HepG2 (cell line): ENCODE measurements around the gene ATF6. TPM values are rescaled to one million over a fixed set of nuclear protein-coding genes. Genes with fewer than 3 reads are reported as not detected.
A peak's percentile ranks its signal among the peaks of the same experiment; 100 is the strongest.

Source experiments
- ATRX ChIP-seq: sonication (generic); formaldehyde crosslinking; IDR thresholded peaks from 2 replicates; pipeline ENCODE4 v1.4.0; 2020; ENCODE audit warnings: missing genetic modification reagents, borderline replicate concordance
- CENPT ChIP-seq: sonication (generic); formaldehyde crosslinking; IDR thresholded peaks from 2 replicates; pipeline ENCODE4 v1.8.0; 2022; ENCODE audit warnings: low read depth, mild to moderate bottlenecking, moderate library complexity, missing genetic modification reagents
- GABPB1 ChIP-seq: IDR thresholded peaks from 2 replicates; pipeline ENCODE4 v1.6.1; 2016; ENCODE audit warnings: mild to moderate bottlenecking, missing genetic modification reagents, moderate library complexity, missing compliant biosample characterization
- HNRNPLL ChIP-seq: fragments of 200-400 bp; formaldehyde crosslinking; IDR thresholded peaks from 2 replicates; pipeline ENCODE4 v1.6.1; 2017; ENCODE audit warnings: mild to moderate bottlenecking, low read depth, low read length; ENCODE audit not compliant: poor library complexity, severe bottlenecking
- KAT8 ChIP-seq: IDR thresholded peaks from 2 replicates; pipeline ENCODE4 v1.6.1; 2016; ENCODE audit warnings: missing genetic modification reagents, missing compliant biosample characterization
- KLF16 ChIP-seq, 2 experiments: sonication (generic) in 1 of 2; formaldehyde crosslinking in 1 of 2; IDR thresholded peaks; 2 replicates each; pipeline versions ENCODE4 v1.6.1 to v1.8.0; 2016 to 2023; ENCODE audit warnings: missing genetic modification reagents in 2 of 2, missing compliant biosample characterization in 1 of 2
- NFKBIZ ChIP-seq: IDR thresholded peaks from 2 replicates; pipeline ENCODE4 v1.6.1; 2018; ENCODE audit warnings: missing genetic modification reagents, missing compliant biosample characterization
- NFRKB ChIP-seq: fragments of 450-650 bp; IDR thresholded peaks from 2 replicates; pipeline ENCODE4 v1.6.1; 2017
- TOE1 ChIP-seq: sonication (generic); formaldehyde crosslinking; IDR thresholded peaks from 2 replicates; pipeline ENCODE4 v1.4.0; 2020; ENCODE audit warnings: mild to moderate bottlenecking, missing genetic modification reagents
- ZKSCAN5 ChIP-seq: sonication (generic); formaldehyde crosslinking; IDR thresholded peaks from 2 replicates; pipeline ENCODE4 v1.5.1; 2020; ENCODE audit warnings: mild to moderate bottlenecking, missing genetic modification reagents
- ZKSCAN8 ChIP-seq: IDR thresholded peaks from 2 replicates; pipeline ENCODE4 v1.6.1; 2016; ENCODE audit warnings: borderline replicate concordance, missing genetic modification reagents, missing compliant biosample characterization
- ZNF205 ChIP-seq: IDR thresholded peaks from 2 replicates; pipeline ENCODE4 v1.6.1; 2018; ENCODE audit warnings: missing biosample characterization, missing genetic modification reagents
- ZNF256 ChIP-seq: sonication (generic); formaldehyde crosslinking; conservative IDR thresholded peaks from 2 replicates; pipeline ENCODE4 v1.4.0; 2020; ENCODE audit warnings: missing genetic modification reagents
- ZNF367 ChIP-seq: sonication (generic); formaldehyde crosslinking; IDR thresholded peaks from 2 replicates; pipeline ENCODE4 v1.4.0; 2020; ENCODE audit warnings: missing genetic modification reagents, borderline replicate concordance
- ZNF678 ChIP-seq: sonication (generic); formaldehyde crosslinking; IDR thresholded peaks from 2 replicates; pipeline ENCODE4 v1.4.0; 2020; ENCODE audit warnings: mild to moderate bottlenecking, missing genetic modification reagents
- ZNF83 ChIP-seq: sonication (generic); formaldehyde crosslinking; IDR thresholded peaks from 2 replicates; pipeline ENCODE4 v1.4.0; 2020; ENCODE audit warnings: missing genetic modification reagents, mild to moderate bottlenecking, borderline replicate concordance
- polyA plus RNA-seq, 8 experiments: library from polyadenylated mRNA; depleted of rRNA in 3 of 8; stranded (reverse) in 7 of 8; unstranded in 1 of 8; fragments of >200 nt; fragmentation: Illumina TruSeq in 4 of 8; extraction: Trizol in 4 of 8; gene quantifications; 2 replicates each; pipeline versions ENCODE4 v1.2.1 to v1.2.3, GENCODE V29; 2011 to 2016; ENCODE audit warnings: low read depth in 4 of 8, missing spikeins in 1 of 8, mixed read lengths in 1 of 8; ENCODE audit not compliant: insufficient read depth in 1 of 8
- total RNA-seq, 5 experiments: library from RNA; depleted of rRNA; stranded (reverse); fragments of >200 nt; fragmentation: Illumina TruSeq; extraction: Trizol; gene quantifications; 2 replicates each; pipeline ENCODE4 v1.2.3, GENCODE V29; 2016; ENCODE audit warnings: low read depth in 1 of 5
- TF ChIP-seq, protein P1 (sequence below): sonication (generic); formaldehyde crosslinking; IDR thresholded peaks from 2 replicates; pipeline ENCODE4 v1.4.0; 2020; ENCODE audit warnings: missing genetic modification reagents
- TF ChIP-seq, protein P2 (sequence below): IDR thresholded peaks from 2 replicates; pipeline ENCODE4 v1.4.0; 2020; ENCODE audit warnings: mild to moderate bottlenecking, missing genetic modification reagents
- TF ChIP-seq, protein P3 (sequence below): IDR thresholded peaks from 2 replicates; pipeline ENCODE4 v1.6.1; 2016; ENCODE audit warnings: missing compliant biosample characterization, missing genetic modification reagents, borderline replicate concordance

ATF6 gene
- total and polyA plus RNA-seq, 2 of the 13 experiments (the other 11 are each of a cell fraction or from before 2014, with no cell fraction given): 13.2 to 14.5 TPM

DNA sequence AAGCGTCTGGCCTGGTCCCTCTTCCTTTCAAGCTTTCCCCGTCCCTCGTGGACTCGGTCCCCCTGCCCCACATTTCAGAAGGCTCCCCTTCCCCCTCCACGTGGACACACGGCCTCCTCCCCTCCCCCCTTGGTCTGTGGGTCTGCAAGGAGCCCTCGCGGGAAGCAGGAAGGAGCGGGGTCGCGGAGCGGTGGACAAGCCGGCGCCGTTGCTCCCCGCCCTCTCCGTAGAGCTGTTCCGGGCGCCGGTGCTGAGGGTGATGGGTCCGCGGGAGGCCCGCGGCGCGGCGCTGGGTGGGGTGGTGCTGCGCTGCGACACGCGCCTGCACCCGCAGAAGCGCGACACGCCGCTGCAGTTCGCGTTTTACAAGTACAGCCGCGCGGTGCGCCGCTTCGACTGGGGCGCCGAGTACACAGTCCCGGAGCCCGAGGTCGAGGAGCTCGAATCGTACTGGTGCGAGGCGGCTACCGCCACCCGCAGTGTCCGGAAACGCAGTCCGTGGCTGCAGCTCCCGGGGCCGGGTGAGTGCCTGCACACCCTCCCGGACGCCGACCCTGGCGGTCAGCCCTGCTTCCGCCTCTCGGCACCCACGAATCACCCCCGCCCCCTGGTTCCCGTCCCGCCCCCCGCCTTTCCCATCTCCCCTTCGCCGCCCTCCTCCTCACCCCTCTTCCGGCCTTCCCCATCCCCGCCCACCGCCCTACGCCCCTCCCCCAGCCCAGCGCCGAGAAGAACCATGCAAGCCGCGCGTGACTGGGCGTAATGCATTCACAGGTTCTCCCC is 39.5 kb upstream of the ATF6 start (continued):
- TF ChIP-seq, protein P1, sequence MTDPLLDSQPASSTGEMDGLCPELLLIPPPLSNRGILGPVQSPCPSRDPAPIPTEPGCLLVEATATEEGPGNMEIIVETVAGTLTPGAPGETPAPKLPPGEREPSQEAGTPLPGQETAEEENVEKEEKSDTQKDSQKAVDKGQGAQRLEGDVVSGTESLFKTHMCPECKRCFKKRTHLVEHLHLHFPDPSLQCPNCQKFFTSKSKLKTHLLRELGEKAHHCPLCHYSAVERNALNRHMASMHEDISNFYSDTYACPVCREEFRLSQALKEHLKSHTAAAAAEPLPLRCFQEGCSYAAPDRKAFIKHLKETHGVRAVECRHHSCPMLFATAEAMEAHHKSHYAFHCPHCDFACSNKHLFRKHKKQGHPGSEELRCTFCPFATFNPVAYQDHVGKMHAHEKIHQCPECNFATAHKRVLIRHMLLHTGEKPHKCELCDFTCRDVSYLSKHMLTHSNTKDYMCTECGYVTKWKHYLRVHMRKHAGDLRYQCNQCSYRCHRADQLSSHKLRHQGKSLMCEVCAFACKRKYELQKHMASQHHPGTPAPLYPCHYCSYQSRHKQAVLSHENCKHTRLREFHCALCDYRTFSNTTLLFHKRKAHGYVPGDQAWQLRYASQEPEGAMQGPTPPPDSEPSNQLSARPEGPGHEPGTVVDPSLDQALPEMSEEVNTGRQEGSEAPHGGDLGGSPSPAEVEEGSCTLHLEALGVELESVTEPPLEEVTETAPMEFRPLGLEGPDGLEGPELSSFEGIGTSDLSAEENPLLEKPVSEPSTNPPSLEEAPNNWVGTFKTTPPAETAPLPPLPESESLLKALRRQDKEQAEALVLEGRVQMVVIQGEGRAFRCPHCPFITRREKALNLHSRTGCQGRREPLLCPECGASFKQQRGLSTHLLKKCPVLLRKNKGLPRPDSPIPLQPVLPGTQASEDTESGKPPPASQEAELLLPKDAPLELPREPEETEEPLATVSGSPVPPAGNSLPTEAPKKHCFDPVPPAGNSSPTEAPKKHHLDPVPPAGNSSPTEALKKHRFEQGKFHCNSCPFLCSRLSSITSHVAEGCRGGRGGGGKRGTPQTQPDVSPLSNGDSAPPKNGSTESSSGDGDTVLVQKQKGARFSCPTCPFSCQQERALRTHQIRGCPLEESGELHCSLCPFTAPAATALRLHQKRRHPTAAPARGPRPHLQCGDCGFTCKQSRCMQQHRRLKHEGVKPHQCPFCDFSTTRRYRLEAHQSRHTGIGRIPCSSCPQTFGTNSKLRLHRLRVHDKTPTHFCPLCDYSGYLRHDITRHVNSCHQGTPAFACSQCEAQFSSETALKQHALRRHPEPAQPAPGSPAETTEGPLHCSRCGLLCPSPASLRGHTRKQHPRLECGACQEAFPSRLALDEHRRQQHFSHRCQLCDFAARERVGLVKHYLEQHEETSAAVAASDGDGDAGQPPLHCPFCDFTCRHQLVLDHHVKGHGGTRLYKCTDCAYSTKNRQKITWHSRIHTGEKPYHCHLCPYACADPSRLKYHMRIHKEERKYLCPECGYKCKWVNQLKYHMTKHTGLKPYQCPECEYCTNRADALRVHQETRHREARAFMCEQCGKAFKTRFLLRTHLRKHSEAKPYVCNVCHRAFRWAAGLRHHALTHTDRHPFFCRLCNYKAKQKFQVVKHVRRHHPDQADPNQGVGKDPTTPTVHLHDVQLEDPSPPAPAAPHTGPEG (CRISPR knock-in tag): no peak
- no peak for TF ChIP-seq KAT8 (CRISPR knock-in tag)
- peak; percentile 12 for TF ChIP-seq HNRNPLL
- TF ChIP-seq ZNF367: no peak
- no peak for TF ChIP-seq ZKSCAN5 (CRISPR knock-in tag)
- no peak for TF ChIP-seq ZNF205 (CRISPR knock-in tag)
- TF ChIP-seq ZNF83 (CRISPR knock-in tag): 0 out of 2 replicates have a peak, but pooled peaks have one; percentile 40
- no peak for TF ChIP-seq NFRKB
- TF ChIP-seq ZKSCAN8 (CRISPR knock-in tag): no peak
- no peak for TF ChIP-seq KLF16 (CRISPR knock-in tag; IDR thresholded peaks at IDR 0.05)
- TF ChIP-seq GABPB1 (CRISPR knock-in tag): peak; percentile 71; the same call in 1 of the 2 replicates
- TF ChIP-seq, protein P2, sequence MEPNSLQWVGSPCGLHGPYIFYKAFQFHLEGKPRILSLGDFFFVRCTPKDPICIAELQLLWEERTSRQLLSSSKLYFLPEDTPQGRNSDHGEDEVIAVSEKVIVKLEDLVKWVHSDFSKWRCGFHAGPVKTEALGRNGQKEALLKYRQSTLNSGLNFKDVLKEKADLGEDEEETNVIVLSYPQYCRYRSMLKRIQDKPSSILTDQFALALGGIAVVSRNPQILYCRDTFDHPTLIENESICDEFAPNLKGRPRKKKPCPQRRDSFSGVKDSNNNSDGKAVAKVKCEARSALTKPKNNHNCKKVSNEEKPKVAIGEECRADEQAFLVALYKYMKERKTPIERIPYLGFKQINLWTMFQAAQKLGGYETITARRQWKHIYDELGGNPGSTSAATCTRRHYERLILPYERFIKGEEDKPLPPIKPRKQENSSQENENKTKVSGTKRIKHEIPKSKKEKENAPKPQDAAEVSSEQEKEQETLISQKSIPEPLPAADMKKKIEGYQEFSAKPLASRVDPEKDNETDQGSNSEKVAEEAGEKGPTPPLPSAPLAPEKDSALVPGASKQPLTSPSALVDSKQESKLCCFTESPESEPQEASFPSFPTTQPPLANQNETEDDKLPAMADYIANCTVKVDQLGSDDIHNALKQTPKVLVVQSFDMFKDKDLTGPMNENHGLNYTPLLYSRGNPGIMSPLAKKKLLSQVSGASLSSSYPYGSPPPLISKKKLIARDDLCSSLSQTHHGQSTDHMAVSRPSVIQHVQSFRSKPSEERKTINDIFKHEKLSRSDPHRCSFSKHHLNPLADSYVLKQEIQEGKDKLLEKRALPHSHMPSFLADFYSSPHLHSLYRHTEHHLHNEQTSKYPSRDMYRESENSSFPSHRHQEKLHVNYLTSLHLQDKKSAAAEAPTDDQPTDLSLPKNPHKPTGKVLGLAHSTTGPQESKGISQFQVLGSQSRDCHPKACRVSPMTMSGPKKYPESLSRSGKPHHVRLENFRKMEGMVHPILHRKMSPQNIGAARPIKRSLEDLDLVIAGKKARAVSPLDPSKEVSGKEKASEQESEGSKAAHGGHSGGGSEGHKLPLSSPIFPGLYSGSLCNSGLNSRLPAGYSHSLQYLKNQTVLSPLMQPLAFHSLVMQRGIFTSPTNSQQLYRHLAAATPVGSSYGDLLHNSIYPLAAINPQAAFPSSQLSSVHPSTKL: no peak
- TF ChIP-seq ZNF256: no peak
- no peak for TF ChIP-seq TOE1 (CRISPR knock-in tag)
- TF ChIP-seq CENPT: no peak
- TF ChIP-seq ZNF678: no peak
- no peak for TF ChIP-seq NFKBIZ (CRISPR knock-in tag)
- no peak for TF ChIP-seq ATRX (CRISPR knock-in tag)
- TF ChIP-seq, protein P3, sequence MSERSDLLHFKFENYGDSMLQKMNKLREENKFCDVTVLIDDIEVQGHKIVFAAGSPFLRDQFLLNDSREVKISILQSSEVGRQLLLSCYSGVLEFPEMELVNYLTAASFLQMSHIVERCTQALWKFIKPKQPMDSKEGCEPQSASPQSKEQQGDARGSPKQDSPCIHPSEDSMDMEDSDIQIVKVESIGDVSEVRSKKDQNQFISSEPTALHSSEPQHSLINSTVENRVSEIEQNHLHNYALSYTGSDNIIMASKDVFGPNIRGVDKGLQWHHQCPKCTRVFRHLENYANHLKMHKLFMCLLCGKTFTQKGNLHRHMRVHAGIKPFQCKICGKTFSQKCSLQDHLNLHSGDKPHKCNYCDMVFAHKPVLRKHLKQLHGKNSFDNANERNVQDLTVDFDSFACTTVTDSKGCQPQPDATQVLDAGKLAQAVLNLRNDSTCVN: no peak
